GM21447 (cell line): Measurements from ENCODE around the gene EVC2.
"Not testable (repeated sequence)": the region's sequence is repeated elsewhere in the genome, so short reads cannot be mapped to it uniquely, and the experiment has no call there.

Experiments
- ATAC-seq: cut with Tn5 transposase; IDR thresholded peaks from one replicate; pipeline ENCODE4 v1.9.1; 2021; ENCODE audit not compliant: unreplicated experiment

EVC2 gene

DNA sequence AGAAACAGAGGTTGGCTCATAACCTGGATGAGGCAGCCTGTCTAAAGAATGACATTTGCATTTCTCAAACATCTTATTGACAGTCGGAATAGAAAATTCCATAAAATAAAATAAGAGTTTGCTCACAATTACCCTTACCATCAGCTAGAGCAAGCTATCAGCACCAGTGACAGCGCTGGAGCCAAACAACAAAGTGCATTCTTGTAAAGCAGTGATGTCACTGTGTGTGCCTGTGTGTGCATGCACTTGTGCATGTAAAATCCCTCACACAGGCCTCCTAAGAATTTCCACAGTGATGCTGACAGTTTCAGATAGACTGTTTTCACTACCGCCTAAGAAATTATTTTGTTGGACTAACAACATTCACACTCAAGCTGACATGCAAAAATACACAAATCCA, 77.6 kb downstream of the EVC2 start:
- ATAC-seq, result no peak

DNA sequence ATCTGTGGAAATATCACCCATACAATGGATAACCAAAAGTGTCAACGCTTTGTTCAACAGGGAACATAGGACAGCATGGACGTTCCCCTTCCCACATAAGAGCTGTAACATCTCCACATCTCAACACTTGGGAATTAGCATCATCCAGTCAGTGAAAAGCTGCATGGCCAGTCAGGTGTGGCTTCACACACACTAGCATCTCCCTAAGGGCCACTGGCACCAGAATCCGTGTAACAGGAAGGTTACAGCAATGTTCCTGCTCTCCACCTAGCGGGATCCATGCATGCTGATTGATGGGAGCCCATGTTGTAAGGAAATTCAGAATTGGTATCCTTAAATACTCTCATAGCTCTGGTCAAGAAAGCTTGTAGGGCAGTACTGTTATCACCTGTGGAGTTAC, 78.8 kb downstream of the EVC2 start:
- no peak for ATAC-seq

DNA sequence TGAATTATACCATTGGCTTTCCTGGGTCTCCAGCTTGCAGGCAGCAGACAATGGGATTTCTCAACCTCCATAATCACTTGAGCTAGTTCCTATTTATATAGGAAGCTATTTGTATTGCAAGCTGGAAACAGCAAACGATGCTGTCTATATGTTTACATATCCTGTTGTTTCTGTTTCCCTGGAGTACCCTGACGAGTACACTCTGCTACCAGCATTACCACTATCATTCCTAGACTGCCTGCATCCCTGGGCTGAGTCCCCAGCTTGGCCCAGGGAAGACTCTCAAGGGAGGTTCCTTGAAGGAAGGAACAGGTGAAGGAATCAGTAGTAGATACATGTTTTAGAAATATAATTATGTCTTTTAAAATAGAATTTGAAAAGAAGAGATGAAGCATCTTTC, 81.4 kb downstream of the EVC2 start:
- no peak for ATAC-seq

DNA sequence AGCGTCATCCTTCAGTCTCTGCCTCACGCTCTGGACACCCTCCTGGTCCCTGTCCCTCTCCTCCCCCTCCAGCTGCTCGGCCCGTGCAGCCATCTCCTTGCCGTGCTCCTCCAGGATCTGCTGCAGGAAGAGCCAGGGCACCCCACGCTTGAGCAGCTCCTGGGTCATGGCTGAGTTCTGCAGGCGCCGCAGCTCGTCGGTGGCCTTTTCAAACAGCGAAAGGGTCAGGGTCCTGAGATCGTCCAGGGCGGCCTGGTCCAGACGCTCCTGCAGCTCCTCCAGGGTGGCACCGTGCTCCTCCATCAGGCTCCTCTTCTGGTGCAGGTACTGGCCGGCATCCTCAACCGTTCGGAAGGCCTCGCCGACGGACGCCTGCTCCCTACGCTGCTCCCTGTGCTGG, 85.8 kb downstream of the EVC2 start:
- no peak for ATAC-seq

DNA sequence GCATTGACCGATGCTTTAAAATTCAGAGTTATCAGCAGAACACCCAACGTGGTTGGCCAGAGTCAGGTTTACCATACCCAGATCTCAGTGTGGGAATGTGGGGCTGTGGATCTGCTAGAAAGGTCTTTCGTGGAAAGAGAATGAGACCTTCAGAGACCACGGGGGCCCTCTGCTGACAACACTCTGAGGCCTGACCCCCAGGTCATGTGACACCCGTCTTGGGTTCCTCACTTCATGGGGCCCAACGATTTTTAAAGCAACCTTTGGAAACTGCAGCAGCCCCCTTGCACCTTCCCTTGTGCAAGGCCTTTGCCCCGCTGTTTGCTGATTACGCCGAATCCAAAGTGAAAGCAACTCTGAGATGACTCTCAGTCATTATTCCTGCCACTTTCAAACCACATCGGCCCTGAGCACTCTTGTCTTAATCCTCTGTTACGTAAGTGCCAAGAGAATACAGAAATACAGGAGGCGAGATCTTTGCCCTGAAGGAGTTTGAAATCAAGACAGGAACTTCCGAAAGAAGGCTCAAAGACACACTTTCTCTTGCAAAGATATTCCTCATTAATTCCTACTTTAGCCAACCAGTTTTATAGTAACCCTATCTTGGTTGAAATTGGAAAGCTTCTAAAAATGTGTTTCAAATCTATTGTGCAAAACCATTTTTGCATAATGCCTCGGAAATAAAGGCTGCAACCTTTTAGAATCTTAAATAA, 88.3 kb downstream of the EVC2 start:
- no peak for ATAC-seq

DNA sequence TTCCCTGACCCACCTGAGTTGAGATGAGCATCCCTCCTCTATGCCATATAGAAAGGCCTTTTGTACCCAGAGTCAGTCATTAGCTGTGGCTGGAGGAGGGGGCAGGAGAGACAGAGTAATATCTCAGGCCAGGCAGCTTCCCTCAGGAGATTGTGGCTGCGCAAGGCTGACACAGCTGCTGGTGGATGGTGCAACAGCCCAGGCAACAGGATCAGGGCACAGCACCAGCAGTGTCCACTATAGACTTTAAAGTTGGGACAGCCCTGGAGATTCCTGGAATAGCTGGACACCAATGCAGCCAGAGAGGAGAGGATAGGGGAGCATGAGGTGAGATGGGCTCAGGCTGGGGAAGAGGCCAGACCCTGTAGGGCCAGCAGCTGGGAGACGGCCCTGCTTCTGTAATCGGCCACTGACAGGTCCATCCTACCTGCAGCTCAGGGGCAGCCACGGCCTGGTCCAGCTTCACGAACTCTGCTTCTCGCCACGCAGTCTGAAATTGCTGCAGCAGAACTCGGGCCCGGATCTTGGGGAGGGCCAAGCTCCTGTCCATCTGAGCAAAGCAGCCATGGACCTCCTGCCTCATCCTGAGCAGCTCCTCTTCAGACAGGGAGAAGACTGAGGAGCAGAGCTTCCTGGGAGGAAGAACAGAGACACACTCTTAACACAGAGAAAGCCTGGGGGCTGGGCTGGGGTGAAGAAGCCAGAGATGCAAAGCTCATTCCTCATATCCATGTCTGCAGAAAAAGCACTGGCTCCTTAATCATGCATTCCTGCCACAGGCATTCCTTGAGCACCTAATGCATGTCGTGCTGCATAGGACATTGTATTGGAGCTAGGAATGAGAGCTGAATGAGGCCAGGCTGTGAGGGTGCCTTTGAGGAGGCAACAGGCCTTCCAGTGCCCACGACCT, 90.1 kb downstream of the EVC2 start:
- ATAC-seq, result no peak

DNA sequence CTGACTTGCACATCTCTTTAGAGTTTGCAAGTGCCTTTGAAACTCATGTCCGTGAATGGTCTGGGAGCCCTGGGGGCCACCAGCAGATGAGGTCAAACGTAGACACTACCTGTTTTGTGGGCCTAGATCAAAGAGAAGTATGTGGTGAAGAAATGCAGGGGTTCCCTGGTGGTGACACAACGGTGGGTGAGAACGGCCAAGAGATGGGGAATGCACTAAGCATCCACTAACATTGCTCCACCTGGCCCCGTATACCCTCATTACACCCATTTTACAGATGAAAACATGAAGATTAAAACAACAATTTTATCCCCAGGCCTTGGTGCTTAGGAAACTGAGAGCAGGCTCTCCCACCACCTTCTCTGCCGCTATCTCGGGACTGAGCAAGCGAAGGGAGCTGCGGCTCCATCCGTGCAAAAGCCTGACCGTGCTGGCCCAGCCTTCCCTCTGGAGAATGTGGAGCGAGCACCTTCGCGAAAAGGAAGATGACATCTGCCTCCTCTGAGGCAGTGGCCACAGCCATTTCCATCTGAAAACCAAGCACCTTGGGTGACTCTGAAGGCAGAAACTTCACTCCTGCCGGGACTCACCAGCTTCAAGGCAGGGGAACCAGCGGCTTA, 91.9 kb downstream of the EVC2 start:
- ATAC-seq, result no peak

DNA sequence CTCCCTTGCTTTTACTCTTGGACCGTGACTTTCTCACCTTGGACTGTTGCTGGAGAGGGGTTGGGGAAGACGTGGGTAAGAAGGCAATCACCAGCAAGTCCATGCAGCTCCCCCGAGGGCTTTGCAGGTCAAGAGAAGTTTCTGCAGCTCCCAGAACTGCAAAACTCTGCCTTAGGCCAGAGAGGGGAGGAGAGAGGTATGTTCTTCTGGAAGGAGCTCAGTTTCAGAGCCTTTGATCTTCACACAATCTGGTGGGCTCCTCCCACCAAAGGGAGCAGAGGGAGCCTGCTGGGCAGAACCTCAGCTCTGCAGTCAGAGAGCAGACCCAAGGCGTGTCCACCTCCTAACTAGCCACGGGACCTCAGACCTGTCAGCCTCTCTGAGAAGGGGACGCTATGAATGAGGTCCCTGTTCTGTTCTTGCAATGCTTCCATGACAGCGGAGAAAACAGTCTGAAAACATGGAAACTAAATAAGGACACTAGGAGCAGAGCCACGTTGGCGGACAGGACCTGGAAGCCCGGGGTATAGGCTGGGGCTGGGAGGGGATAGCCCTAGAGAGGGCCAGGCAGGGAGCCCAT, 92.8 kb downstream of the EVC2 start:
- ATAC-seq, result no peak

DNA sequence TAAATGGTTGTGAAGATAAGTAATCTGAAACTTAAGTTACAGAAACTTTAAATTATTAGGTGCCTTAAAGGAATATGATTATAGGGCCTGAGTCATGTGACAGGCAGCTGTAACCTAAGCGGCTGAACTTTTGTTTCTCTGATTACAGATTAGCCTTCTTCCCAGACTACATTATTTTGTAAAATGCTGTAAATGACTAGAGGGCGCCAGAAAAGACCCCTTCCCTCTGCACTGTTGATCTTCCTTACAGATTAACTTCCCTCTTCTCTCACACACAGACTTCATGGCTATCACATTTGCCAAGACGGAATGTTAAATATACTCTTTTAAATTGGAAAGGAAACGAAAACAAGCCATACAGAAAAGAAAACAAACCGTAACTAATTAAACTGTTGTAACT, 96.6 kb downstream of the EVC2 start:
- ATAC-seq, result no peak

DNA sequence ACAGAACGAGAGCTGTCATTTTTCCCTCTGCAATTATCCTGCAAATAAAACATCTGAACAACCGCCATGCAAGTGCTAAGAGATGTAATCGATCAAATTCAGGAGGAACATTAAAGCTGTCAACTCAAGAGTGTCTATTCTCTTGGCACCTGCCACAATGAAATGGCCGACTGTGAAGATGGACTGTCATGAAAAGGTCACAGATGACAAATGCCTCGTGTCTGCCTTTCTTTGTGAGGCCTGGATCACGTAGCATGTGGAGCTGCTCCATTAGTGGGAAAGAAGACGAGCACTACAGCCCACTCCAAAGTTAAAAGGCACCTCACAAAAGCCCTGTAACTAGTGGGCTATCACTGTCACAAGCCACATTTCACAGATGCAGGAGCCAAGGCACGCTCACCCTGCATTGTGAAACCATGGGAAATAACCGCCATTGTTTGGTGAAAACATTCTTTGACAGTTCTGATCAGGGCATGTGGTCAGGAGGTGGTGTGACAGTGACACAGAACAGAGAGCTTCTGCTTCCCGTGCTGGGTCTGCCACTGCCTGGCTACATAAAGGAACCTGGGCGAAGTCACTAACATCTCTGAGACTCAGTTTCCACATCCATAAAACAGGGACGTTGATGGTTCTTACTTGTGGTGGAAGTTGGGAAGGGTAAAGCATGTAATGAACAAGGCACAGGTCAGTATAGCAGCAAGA, 98.9 kb downstream of the EVC2 start:
- ATAC-seq, result no peak

DNA sequence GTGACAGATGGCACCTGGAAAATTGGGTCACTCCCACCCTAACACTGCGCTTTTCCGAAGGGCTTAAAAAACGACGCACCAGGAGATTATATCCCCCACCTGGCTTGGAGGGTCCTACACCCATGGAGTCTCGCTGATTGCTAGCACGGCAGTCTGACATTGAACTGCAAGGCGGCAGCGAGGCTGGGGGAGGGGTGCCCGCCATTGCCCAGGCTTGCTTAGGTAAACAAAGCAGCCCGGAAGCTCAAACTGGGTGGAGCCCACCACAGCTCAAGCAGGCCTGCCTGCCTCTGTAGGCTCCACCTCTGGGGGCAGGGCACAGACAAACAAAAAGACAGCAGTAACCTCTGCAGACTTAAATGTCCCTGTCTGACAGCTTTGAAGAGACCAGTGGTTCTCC, 114.5 kb downstream of the EVC2 start:
- ATAC-seq, result not testable (repeated sequence)

DNA sequence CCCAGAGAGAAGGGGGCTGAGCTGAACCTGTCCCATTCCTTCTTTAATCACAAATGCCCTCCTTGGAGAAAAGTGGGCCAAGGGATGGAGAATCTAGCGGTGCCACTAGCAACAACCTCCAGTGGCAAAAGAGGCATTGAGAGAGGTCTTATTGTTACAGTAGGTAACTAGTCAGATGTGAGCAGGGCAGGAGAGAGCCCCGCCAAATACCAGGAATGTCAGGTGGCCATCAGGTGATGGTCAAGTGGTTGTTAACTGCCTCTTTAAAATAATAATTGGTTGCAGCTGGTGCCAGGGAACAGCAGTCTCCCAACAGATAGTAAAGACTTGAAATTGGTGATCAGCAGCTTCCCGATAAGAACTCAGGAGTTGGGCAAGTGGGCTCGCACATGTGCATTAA, 116.1 kb downstream of the EVC2 start:
- ATAC-seq, result no peak

DNA sequence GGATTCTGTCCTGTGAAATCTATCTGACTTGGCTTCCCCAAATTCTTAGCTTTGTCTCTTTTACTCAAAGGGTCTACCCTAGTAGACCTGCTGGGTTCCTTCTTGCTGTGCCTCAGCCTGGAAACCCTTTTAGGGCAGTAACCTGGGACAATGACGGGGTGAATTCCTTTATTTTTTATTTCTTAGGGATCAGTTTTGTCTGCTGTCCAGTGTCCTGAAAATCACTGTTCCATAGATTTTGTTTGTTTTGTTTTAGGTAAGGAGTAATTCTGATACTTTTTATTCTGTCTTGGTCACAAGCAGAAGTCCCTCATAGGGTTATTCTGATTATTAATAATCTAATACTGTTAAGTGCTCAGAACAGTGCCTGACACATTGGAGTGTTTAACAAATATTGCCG, 118.9 kb downstream of the EVC2 start:
- no peak for ATAC-seq

DNA sequence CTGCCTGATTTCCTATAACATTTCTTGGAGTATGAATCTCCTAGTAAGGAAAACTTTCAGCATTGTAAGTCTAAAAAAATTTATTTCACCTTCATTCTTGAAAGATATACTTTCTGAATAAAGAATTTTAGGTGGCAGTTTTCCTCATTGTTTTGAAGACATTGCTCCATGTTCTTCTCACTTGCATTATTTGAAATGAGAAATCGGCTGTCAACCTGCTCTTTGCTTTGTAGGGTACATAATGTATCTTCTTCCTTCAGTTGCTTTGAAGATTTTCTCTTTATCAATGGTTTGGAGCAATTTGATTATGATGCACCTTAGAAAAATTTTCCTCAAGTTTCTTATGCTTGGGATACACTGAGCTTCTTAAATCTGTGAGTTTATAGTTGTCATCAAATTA, 120.3 kb downstream of the EVC2 start:
- no peak for ATAC-seq

DNA sequence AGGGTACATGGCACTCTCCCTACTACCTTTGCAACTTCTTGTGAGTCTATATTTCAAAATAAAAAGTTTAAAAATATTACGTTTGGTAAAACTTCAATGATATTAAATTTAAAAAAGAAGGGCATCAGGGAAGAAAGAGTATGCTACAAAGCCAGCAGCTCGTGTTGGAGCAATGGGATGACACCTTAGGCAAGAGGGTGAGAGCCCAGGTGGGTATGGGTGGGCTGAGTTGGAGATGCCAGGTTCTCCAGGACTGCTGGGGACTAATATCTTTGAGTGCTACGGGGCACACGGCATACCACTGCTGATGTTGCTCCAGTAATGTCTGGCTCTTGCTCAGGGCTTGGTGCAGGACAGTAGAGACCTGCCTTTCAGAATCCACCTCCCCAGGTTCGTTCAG, 132.4 kb downstream of the EVC2 start:
- ATAC-seq, result no peak

DNA sequence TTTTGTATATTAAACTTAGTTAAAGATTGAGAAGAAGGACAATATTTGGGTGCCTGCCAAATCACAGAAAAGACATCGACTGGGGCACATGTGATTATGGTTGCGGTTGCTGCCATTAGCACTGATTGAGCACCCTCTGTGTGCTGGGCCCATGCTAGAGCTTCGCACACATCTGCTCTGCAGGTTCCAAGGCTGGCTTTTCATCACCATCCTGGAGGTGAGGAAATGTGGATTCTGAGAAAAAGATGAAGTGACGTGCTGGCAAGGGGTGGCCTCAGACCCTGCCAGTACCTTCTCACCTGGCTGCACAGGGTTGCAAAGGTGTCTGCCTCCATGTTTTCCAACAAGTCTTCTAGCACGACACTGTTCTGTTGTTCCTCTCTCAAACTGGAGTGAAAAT, 134.0 kb downstream of the EVC2 start:
- ATAC-seq, result no peak

DNA sequence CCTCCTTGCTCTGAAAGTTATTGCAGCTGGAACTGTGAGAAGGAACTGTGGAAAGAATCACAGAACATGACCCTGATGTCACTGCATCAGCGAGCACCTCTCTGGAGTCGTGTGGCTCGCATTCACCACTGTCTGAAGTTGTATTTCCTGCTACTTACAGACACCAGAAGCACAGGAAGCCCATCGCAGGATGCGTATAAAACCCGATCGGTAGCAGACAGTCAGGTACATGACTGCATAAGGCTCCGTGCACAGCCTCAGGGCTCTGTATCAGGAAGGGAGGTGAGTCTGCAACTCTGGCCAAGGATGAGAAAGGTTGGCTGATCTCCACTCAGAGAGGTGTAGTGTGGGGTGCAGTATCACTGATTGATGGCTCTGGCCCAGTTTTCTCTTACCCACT, 134.4 kb downstream of the EVC2 start:
- no peak for ATAC-seq

DNA sequence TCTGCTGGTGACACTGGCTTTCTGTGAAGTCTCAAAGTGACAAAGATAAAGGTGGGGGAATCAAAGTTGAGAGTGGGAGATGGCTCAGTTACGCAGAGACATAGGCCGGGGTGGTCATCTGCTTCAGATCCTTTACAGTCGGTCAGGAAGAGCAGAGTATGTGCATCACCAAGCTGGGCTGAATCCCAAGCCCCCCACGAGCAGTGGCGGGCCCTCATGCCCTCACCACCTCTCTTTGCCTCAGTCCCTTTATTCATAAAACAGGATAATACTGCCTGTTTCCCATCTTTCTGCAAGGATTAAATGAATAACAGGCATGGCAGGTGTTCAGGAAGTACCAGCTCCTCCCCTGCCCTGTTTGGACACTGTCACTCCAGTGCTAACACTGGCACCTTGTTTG, 135.6 kb downstream of the EVC2 start:
- no peak for ATAC-seq

DNA sequence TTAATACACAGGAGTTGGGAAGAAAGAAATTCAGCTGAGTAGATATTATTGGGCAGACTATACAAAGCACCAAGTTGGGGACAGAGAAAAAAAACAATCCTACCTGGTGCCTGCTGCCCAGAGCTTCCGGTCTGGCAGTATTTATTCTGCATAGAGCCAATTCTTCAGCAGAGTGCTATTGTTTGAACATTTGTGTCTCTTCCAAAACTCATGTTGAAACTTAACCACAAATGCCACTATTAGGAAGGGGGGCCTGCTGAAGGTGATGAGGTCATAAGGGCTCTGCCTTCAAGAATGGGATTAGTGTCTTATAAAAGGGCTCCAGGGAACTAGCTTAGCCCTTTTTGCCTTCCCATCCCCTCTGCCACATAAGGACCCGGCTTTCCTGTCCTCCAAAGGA, 136.2 kb downstream of the EVC2 start:
- ATAC-seq, result no peak

DNA sequence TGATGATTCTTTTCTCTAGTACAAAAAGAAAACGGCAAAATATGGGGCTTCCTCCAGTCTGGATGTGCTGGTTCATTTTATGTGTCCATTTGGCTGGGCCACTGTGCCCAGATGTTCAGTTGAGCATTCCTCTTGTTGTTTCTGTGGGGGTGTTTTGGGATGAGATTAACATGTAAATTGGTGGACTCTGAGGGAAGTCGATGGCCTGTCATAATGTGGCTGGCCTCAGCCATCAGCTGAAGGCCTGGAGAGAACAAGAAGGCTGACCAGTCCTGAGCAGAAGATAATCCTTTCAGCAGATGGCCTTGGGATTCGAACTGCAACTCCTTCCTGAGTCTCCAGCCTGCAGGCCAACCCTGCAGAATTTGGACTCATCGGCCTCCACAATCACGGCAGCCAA, 136.7 kb downstream of the EVC2 start:
- ATAC-seq, result no peak

DNA sequence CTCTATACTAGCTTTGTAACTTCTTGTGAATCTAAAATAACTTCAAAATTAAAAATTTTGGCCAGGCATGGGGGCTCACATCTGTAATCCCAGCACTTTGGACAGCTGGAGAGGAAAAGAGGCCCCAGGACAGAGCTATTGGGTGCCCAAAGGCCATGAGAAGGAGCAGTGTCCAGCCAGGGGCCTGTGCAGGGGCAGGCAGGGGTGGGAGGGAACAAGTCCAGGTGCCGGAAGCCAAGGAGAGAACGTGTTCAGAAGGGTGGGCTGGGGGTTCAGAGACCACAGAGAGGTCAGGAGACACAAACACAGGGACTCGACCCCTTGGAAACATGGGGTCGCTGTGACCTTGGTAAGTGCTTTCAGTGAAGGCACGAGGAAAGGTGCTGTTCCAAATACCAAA, 138.9 kb downstream of the EVC2 start:
- no peak for ATAC-seq
